OCI-LY7 (cell line): ENCODE results near the gene BCL2L13. TPM values are rescaled to one million over a fixed set of nuclear protein-coding genes. Genes with fewer than 3 reads are reported as not detected.

Experiments
- BruUV-seq: library from RNA; stranded (reverse); fragments of 400-500 nt; replicated peaks from 2 replicates; lab custom pipeline; 2021; lab: Mats Ljungman, UMichigan
- CTCF ChIA-PET: fragments of 300-600 bp; sonication (Branson Sonifier 250); formaldehyde crosslinking; loops from one replicate; lab custom pipeline; 2022; ENCODE audit warnings: antibody characterized with exemption; ENCODE audit not compliant: unreplicated experiment; lab: Charles Lee
- POLR2A ChIA-PET: fragments of 300-600 bp; sonication (Branson Sonifier 250); formaldehyde crosslinking; loops from one replicate; lab custom pipeline; 2022; ENCODE audit warnings: antibody characterized with exemption; lab: Charles Lee
- DNase-seq: peaks from one replicate; pipeline ENCODE4 v3.0.0-alpha.2; 2015; ENCODE audit warnings: low spot score
- H2AFZ ChIP-seq: fragments of 200-600 bp; sonication (generic), shearing (Covaris generic); 2 replicates; pipeline ENCODE4 v1.6.1; 2014; ENCODE audit warnings: mild to moderate bottlenecking, antibody characterized with exemption, low read length, moderate library complexity
- H3K27ac ChIP-seq: fragments of 200-600 bp; sonication (generic); 2 replicates; pipeline ENCODE4 v1.5.1; 2014; ENCODE audit warnings: mixed run types, low read depth, mild to moderate bottlenecking, moderate library complexity, low read length, inconsistent platforms; ENCODE audit not compliant: poor library complexity, severe bottlenecking
- H3K36me3 ChIP-seq: fragments of 200-600 bp; sonication (generic); 2 replicates; pipeline ENCODE4 v1.6.1; 2014; ENCODE audit warnings: mild to moderate bottlenecking, antibody characterized with exemption, low read length, moderate library complexity, mixed read lengths; ENCODE audit not compliant: insufficient read depth
- H3K4me1 ChIP-seq: fragments of 200-600 bp; sonication (generic); 2 replicates; pipeline ENCODE4 v1.5.1; 2014; ENCODE audit warnings: mild to moderate bottlenecking, low read length; ENCODE audit not compliant: insufficient read depth, poor library complexity, severe bottlenecking
- H3K4me2 ChIP-seq: fragments of 200-600 bp; sonication (generic); 2 replicates; pipeline ENCODE4 v1.6.1; 2014; ENCODE audit warnings: mild to moderate bottlenecking, low read length
- H3K4me3 ChIP-seq: fragments of 200-600 bp; sonication (generic); 2 replicates; pipeline ENCODE4 v1.5.1; 2014; ENCODE audit warnings: mild to moderate bottlenecking, low read depth, low read length; ENCODE audit not compliant: poor library complexity, severe bottlenecking
- H3K79me2 ChIP-seq: fragments of 200-600 bp; sonication (generic); 2 replicates; pipeline ENCODE4 v1.6.1; 2016; ENCODE audit warnings: low read depth, mild to moderate bottlenecking, low read length, moderate library complexity, mixed read lengths; ENCODE audit not compliant: insufficient read depth
- H3K9me2 ChIP-seq: fragments of 200-600 bp; sonication (generic); 2 replicates; pipeline ENCODE4 v1.6.1; 2016; ENCODE audit warnings: mild to moderate bottlenecking, low read length, mixed read lengths; ENCODE audit not compliant: insufficient read depth
- H3K9me3 ChIP-seq: fragments of 200-600 bp; sonication (generic); 2 replicates; pipeline ENCODE4 v1.6.1; 2014; ENCODE audit warnings: mild to moderate bottlenecking, mixed run types, low read length, mixed read lengths
- H4K20me1 ChIP-seq: fragments of 200-600 bp; sonication (generic); 2 replicates; pipeline ENCODE4 v1.6.1; 2014; ENCODE audit warnings: mild to moderate bottlenecking, antibody characterized with exemption, low read length, moderate library complexity, mixed read lengths; ENCODE audit not compliant: insufficient read depth
- EZH2phosphoT487 ChIP-seq: fragments of 200-600 bp; sonication (generic); IDR thresholded peaks from 2 replicates; pipeline ENCODE4 v1.6.1; 2018; ENCODE audit warnings: low read depth, borderline replicate concordance, mild to moderate bottlenecking, mixed run types, antibody characterized with exemption, low read length, moderate library complexity, mixed read lengths
- intact Hi-C: fragments of 100-400 bp; cut with micrococcal nuclease; formaldehyde crosslinking; loops from one replicate; pipeline ENCODE4 v1.10.0; 2022; ENCODE audit not compliant: unreplicated experiment
- total RNA-seq, 2 experiments: library from RNA; depleted of rRNA in 1 of 2; stranded (reverse); fragments of >200 nt in 1 of 2; shearing (Covaris generic) in 1 of 2; gene quantifications; 2 replicates each; pipeline ENCODE4 v1.2.3, GENCODE V29; 2014 to 2022
- TF ChIP-seq, protein P1 (sequence below): fragments of 200-600 bp; sonication (generic); conservative IDR thresholded peaks from 2 replicates; pipeline ENCODE4 v1.5.1; 2014; ENCODE audit warnings: mild to moderate bottlenecking, antibody characterized with exemption, low read length, moderate library complexity, mixed read lengths

The BCL2L13 gene
- total RNA-seq, 2 experiments from 2014 or later: 25.2 to 38.3 TPM

GRCh38 chr22:17746916-17747315 lies 108.4 kb downstream of the BCL2L13 start:
- Histone ChIP-seq H3K4me3 (no peak overlapping the region), H3K9me2 (no peaks in the 10 kb centered on the region), H3K27ac (no peak overlapping the region), H3K4me2 (no peak overlapping the region), H3K4me1 (peaks cover 15% of the 10 kb centered on the region), H2AFZ (no peak overlapping the region), H3K79me2 (no peaks in the 10 kb centered on the region), H3K36me3 (peaks cover 6% of the 10 kb centered on the region), H4K20me1 (no peaks in the 10 kb centered on the region), H3K9me3 (no peaks in the 10 kb centered on the region)
- ChIA-PET CTCF (no interaction called here), POLR2A (no interaction called here)
- intact Hi-C loops: no loop called here
- no TSS peak for BruUV-seq
- TF ChIP-seq, protein P1, sequence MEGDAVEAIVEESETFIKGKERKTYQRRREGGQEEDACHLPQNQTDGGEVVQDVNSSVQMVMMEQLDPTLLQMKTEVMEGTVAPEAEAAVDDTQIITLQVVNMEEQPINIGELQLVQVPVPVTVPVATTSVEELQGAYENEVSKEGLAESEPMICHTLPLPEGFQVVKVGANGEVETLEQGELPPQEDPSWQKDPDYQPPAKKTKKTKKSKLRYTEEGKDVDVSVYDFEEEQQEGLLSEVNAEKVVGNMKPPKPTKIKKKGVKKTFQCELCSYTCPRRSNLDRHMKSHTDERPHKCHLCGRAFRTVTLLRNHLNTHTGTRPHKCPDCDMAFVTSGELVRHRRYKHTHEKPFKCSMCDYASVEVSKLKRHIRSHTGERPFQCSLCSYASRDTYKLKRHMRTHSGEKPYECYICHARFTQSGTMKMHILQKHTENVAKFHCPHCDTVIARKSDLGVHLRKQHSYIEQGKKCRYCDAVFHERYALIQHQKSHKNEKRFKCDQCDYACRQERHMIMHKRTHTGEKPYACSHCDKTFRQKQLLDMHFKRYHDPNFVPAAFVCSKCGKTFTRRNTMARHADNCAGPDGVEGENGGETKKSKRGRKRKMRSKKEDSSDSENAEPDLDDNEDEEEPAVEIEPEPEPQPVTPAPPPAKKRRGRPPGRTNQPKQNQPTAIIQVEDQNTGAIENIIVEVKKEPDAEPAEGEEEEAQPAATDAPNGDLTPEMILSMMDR: no peak
- no peak for TF ChIP-seq EZH2phosphoT487
- DNase-seq: no peak

GRCh38 chr22:17748555-17749353 lies 110.2 kb downstream of the BCL2L13 start:
- Histone ChIP-seq H3K27ac (no peak overlapping the region), H3K4me2 (no peak overlapping the region), H3K36me3 (no peaks in the 10 kb centered on the region; the same call in 1 of the 2 replicates), H3K4me1 (peaks cover 11% of the 10 kb centered on the region), H2AFZ (no peak overlapping the region), H3K9me2 (no peaks in the 10 kb centered on the region), H3K4me3 (no peak overlapping the region), H3K79me2 (no peaks in the 10 kb centered on the region), H3K9me3 (no peaks in the 10 kb centered on the region), H4K20me1 (no peaks in the 10 kb centered on the region)
- intact Hi-C loops: no loop called here
- POLR2A ChIA-PET: interaction anchor here (0.5 to 1.0 kb wide), 2 partner anchors 24 to 51 kb away, joined by 3 to 6 read pairs; no protein-coding TSS in a partner anchor
- TF ChIP-seq, protein P1: no peak
- no peak for TF ChIP-seq EZH2phosphoT487
- no TSS peak for BruUV-seq
- no peak for DNase-seq
- CTCF ChIA-PET: no interaction called here
